ENCODE data around the gene CENPE. TPM values are rescaled to one million over a fixed set of nuclear protein-coding genes. Genes with fewer than 3 reads are reported as not detected.

The CENPE gene
- total and polyA plus RNA-seq, 2 donors (not counting 1 experiment from before 2014, with no cell fraction given): 0.15 to 2.8 TPM

DNA sequence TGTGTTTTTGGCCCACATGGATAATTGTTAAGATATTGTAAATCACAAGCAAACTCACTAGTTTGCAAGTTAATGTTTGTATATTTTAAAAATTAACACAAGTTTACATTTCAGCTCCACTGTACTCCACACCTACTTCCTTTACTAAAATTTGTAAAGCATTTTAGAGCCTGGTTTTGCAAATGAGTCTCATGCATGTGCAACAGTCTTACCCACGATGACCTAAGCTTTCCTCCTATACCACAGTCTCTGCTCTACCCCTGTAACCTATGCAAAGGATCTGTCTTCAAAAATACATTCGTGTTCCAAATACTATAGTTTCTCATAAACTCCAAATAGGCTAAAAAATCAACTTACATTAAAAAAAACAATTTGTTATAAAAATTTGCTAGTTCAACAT, 108.7 kb downstream of the CENPE start:
- Mint-ChIP-seq H3K4me1 (peaks cover 12% of the 10 kb centered on the region), H3K27me3 (no peaks in the 10 kb centered on the region), H3K4me3 (no peak overlapping the region), H3K27ac (no peak overlapping the region), H3K9me3 (ENCODE audit: insufficient read depth) (no peaks in the 10 kb centered on the region)
- Histone ChIP-seq H3K4me3 (ENCODE audit: control extremely low read depth in 1 of 5, extremely low read depth in 1 of 5, insufficient read depth in 1 of 5, low read depth in 2 of 5, low read length in 4 of 5) (no peak overlapping the region), H2AFZ (ENCODE audit: insufficient read depth, low read depth, low read length, poor library complexity, severe bottlenecking) (no peak overlapping the region), H4K20me1 (ENCODE audit: control insufficient read depth, insufficient read depth, low read length, poor library complexity, severe bottlenecking) (no peaks in the 10 kb centered on the region), H3K27me3 (replicated peaks in 1 of 4; ENCODE audit: control extremely low read depth in 1 of 4, control insufficient read depth in 3 of 4, insufficient read depth in 4 of 4, low read length in 3 of 4) (no peaks in the 10 kb centered on the region), H3K9ac (ENCODE audit: low read length) (no peak overlapping the region), H3K36me3 (replicated peaks in 1 of 2; ENCODE audit: control extremely low read depth in 1 of 2, control insufficient read depth in 1 of 2, extremely low read depth in 1 of 2, insufficient read depth in 2 of 2, low read length in 1 of 2) (peaks cover 7 to 18% of the 10 kb centered on the region in 2 experiments), H3K9me3 (ENCODE audit: control extremely low read depth in 1 of 3, control insufficient read depth in 2 of 3, insufficient read depth in 1 of 3, low read length in 2 of 3) (no peaks in the 10 kb centered on the region), H3K4me1 (ENCODE audit: control insufficient read depth in 2 of 2, insufficient read depth in 2 of 2, low read length in 2 of 2) (peaks cover 0 to 9% of the 10 kb centered on the region in 2 donors), H3K27ac (ENCODE audit: low read length in 2 of 2) (no peak overlapping the region), H3K4me2 (replicated peaks; ENCODE audit: low read depth, low read length, poor library complexity, severe bottlenecking) (no peak overlapping the region), H3K79me2 (ENCODE audit: control insufficient read depth, insufficient read depth, low read length) (no peaks in the 10 kb centered on the region)
- intact Hi-C loops (cut with micrococcal nuclease): no loop called here
- CTCF ChIA-PET: interaction anchor here (0.9 to 9.6 kb wide), 6 partner anchors 10 to 82 kb away, joined by 3 to 117 read pairs (median 34); partner anchors contain the start of genes BDH2 and SLC9B2
- WGBS (ENCODE audit: insufficient coverage): 89% methylated on average over 1 of the region's 2 CpGs
- POLR2A ChIA-PET: no interaction called here
- no peak for TF ChIP-seq EZH2 (IDR thresholded peaks at IDR 0.05; ENCODE audit: borderline replicate concordance, insufficient read depth, low read depth, low read length, poor library complexity, severe bottlenecking)
- TF ChIP-seq, protein P1, sequence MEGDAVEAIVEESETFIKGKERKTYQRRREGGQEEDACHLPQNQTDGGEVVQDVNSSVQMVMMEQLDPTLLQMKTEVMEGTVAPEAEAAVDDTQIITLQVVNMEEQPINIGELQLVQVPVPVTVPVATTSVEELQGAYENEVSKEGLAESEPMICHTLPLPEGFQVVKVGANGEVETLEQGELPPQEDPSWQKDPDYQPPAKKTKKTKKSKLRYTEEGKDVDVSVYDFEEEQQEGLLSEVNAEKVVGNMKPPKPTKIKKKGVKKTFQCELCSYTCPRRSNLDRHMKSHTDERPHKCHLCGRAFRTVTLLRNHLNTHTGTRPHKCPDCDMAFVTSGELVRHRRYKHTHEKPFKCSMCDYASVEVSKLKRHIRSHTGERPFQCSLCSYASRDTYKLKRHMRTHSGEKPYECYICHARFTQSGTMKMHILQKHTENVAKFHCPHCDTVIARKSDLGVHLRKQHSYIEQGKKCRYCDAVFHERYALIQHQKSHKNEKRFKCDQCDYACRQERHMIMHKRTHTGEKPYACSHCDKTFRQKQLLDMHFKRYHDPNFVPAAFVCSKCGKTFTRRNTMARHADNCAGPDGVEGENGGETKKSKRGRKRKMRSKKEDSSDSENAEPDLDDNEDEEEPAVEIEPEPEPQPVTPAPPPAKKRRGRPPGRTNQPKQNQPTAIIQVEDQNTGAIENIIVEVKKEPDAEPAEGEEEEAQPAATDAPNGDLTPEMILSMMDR (IDR thresholded peaks at IDR 0.05): no peak
- DNase-seq: no peak
- no peak for ATAC-seq (ENCODE audit: low read depth)

DNA sequence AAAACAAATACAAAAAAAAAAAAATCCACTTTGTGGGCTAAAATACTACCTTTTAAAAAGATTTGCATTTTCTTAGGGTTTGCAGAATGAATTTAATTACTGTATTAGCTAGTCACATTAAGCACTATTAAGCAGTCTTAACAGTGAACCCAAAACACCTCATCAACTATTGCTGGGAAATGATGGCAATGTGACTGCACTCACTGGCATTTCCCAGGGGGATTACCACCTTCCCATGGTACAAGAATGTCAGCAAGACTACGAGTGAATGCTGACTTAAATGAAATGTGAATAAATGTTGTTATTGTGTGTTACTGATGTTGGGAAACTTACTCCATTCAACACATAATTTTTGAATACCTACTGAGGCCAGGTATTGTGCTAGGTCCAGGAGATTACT, 111.6 kb downstream of the CENPE start:
- H3K27ac ChIP-seq (ENCODE audit: low read length in 2 of 2): no peak overlapping the region
- H3K9ac ChIP-seq (ENCODE audit: low read length): no peak overlapping the region
- no peak for TF ChIP-seq EZH2 (IDR thresholded peaks at IDR 0.05; ENCODE audit: borderline replicate concordance, insufficient read depth, low read depth, low read length, poor library complexity, severe bottlenecking)
- TF ChIP-seq, protein P1 (IDR thresholded peaks at IDR 0.05): no peak
- H2AFZ ChIP-seq (ENCODE audit: insufficient read depth, low read depth, low read length, poor library complexity, severe bottlenecking): no peak overlapping the region
- Mint-ChIP-seq H3K27me3 (no peaks in the 10 kb centered on the region), H3K4me1 (peaks cover 2% of the 10 kb centered on the region), H3K4me3 (no peak overlapping the region), H3K9me3 (ENCODE audit: insufficient read depth) (no peaks in the 10 kb centered on the region), H3K27ac (no peak overlapping the region)
- no peak overlapping the region for H3K4me3 ChIP-seq (ENCODE audit: control extremely low read depth in 1 of 5, extremely low read depth in 1 of 5, insufficient read depth in 1 of 5, low read depth in 2 of 5, low read length in 4 of 5)
- ChIA-PET CTCF (interaction anchor here (0.7 kb wide), 2 partner anchors 9 to 637 kb away, joined by 4 read pairs; no protein-coding TSS in a partner anchor), POLR2A (no interaction called here)
- no peak overlapping the region for H3K4me2 ChIP-seq (replicated peaks; ENCODE audit: low read depth, low read length, poor library complexity, severe bottlenecking)
- no peaks in the 10 kb centered on the region for H3K9me3 ChIP-seq (ENCODE audit: control extremely low read depth in 1 of 3, control insufficient read depth in 2 of 3, insufficient read depth in 1 of 3, low read length in 2 of 3)
- ATAC-seq (ENCODE audit: low read depth) (no peak), DNase-seq (no peak)
- H3K27me3 ChIP-seq (replicated peaks in 1 of 4; ENCODE audit: control extremely low read depth in 1 of 4, control insufficient read depth in 3 of 4, insufficient read depth in 4 of 4, low read length in 3 of 4): no peaks in the 10 kb centered on the region
- no CpG with 5 or more reads among the region's 1 CpG for WGBS (ENCODE audit: insufficient coverage)
- H3K4me1 ChIP-seq (ENCODE audit: control insufficient read depth in 2 of 2, insufficient read depth in 2 of 2, low read length in 2 of 2): peaks cover 0 to 2% of the 10 kb centered on the region in 2 donors
- peaks cover 7 to 18% of the 10 kb centered on the region in 2 experiments for H3K36me3 ChIP-seq (replicated peaks in 1 of 2; ENCODE audit: control extremely low read depth in 1 of 2, control insufficient read depth in 1 of 2, extremely low read depth in 1 of 2, insufficient read depth in 2 of 2, low read length in 1 of 2)
- no peaks in the 10 kb centered on the region for H3K79me2 ChIP-seq (ENCODE audit: control insufficient read depth, insufficient read depth, low read length)
- H4K20me1 ChIP-seq (ENCODE audit: control insufficient read depth, insufficient read depth, low read length, poor library complexity, severe bottlenecking): no peaks in the 10 kb centered on the region
- intact Hi-C loops (cut with micrococcal nuclease): no loop called here

Data from B cell (primary cell).